Measurements from ENCODE around the gene PARD3. TPM values are rescaled to one million over a fixed set of nuclear protein-coding genes. Genes with fewer than 3 reads are reported as not detected.
"Not testable (repeated sequence)": the region's sequence is repeated elsewhere in the genome, so short reads cannot be mapped to it uniquely, and the experiment has no call there.

PARD3 gene
- polyA plus RNA-seq, 3 donors from 2014 or later: 0.72 TPM; not detected in 2

GRCh38 chr10:34353530-34353929, 461.6 kb downstream of the PARD3 start:
- H3K4me3 Mint-ChIP-seq, DNase-seq, H3K36me3 Mint-ChIP-seq, H3K9me3 Mint-ChIP-seq: not testable (repeated sequence)
- peaks cover 12 to 15% of the 10 kb centered on the region in 2 donors for H3K4me1 Mint-ChIP-seq
- peak overlapping the region in 3 of 6 donors; percentile 46 to 56 (median 50) for H3K27ac Mint-ChIP-seq
- H3K27me3 Mint-ChIP-seq (ENCODE audit: low read depth in 3 of 3): peaks cover 4 to 13% (median 5%) of the 10 kb centered on the region in 3 donors

- not testable (repeated sequence) for H3K36me3 Mint-ChIP-seq
Measured at GRCh38 chr10:34352599-34353204, 462.4 kb downstream of the PARD3 start.

DNA sequence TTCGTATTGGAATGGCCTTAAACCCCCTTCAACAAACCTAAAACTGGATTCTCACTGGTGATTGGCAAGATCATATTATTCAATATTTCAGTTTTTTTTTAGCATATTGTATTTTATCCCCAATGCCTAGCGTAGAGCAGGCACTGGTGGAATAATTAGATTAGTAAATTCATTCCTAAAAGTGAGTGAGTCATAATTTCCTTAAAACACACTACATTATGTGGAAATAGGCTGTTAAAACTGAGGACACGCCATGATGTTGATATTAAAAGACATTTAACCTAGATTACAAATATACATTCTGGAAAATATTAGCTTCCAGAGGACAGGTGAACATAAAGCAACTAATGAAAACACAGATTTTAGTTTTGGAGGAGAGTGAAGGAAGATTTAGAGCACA, 463.9 kb downstream of the PARD3 start:
- Mint-ChIP-seq H3K9me3 (no peaks in the 10 kb centered on the region), H3K27ac (peak overlapping the region in 4 of 6 donors; percentile 17 to 87 (median 70)), H3K4me1 (peaks cover 17 to 22% of the 10 kb centered on the region in 2 donors), H3K36me3 (no peaks in the 10 kb centered on the region), H3K4me3 (no peak overlapping the region), H3K27me3 (ENCODE audit: low read depth in 3 of 3) (peaks cover 4 to 10% (median 5%) of the 10 kb centered on the region in 3 donors)
- DNase-seq: no peak

More at GRCh38 chr10:34352599-34353204, 462.4 kb downstream of the PARD3 start:
- peak overlapping the region in 1 of 6 donors; percentile 80 for H3K27ac Mint-ChIP-seq
- H3K27me3 Mint-ChIP-seq (ENCODE audit: low read depth in 3 of 3); H3K4me3 Mint-ChIP-seq; DNase-seq; H3K9me3 Mint-ChIP-seq: not testable (repeated sequence)
- H3K4me1 Mint-ChIP-seq: peaks cover 17 to 22% of the 10 kb centered on the region in 2 donors

GRCh38 chr10:34348917-34349485, 466.1 kb downstream of the PARD3 start:
- H3K4me3 Mint-ChIP-seq: peak overlapping the region; percentile 60 to 82 (median 65)
- H3K4me1 Mint-ChIP-seq: peaks cover 17 to 22% of the 10 kb centered on the region in 2 donors

GRCh38 chr10:34348021-34348420, 467.1 kb downstream of the PARD3 start:
- Mint-ChIP-seq H3K27ac (peak overlapping the region in 5 of 6 donors; percentile 88 to 96 (median 94)), H3K9me3 (no peaks in the 10 kb centered on the region), H3K4me1 (peaks cover 17 to 22% of the 10 kb centered on the region in 2 donors), H3K27me3 (ENCODE audit: low read depth in 3 of 3) (peaks cover 2 to 8% (median 4%) of the 10 kb centered on the region in 3 donors), H3K4me3 (no peak overlapping the region), H3K36me3 (no peaks in the 10 kb centered on the region)
- DNase-seq: no peak

More at GRCh38 chr10:34348917-34349485, 466.1 kb downstream of the PARD3 start:
- peaks cover 2 to 8% (median 4%) of the 10 kb centered on the region in 3 donors for H3K27me3 Mint-ChIP-seq (ENCODE audit: low read depth in 3 of 3)
- peak; percentile 85 to 90 (median 89) for DNase-seq
- H3K27ac Mint-ChIP-seq: peak overlapping the region in 5 of 6 donors; percentile 88 to 96 (median 94)
- no peaks in the 10 kb centered on the region for H3K36me3 Mint-ChIP-seq
- H3K9me3 Mint-ChIP-seq: no peaks in the 10 kb centered on the region

- H3K27ac Mint-ChIP-seq: peak overlapping the region in 3 of 6 donors; percentile 35 to 96 (median 84)
- H3K36me3 Mint-ChIP-seq: no peaks in the 10 kb centered on the region
- H3K27me3 Mint-ChIP-seq (ENCODE audit: low read depth in 3 of 3): peaks cover 0 to 8% (median 4%) of the 10 kb centered on the region in 3 donors
- no peak for DNase-seq
- H3K4me1 Mint-ChIP-seq: peaks cover 17 to 22% of the 10 kb centered on the region in 2 donors
- no peak overlapping the region for H3K4me3 Mint-ChIP-seq
- no peaks in the 10 kb centered on the region for H3K9me3 Mint-ChIP-seq
Measured at GRCh38 chr10:34347131-34347530, 468.0 kb downstream of the PARD3 start.

GRCh38 chr10:34346516-34347100, 468.5 kb downstream of the PARD3 start:
- Mint-ChIP-seq H3K9me3 (no peaks in the 10 kb centered on the region), H3K4me1 (peaks cover 17 to 23% of the 10 kb centered on the region in 2 donors), H3K27ac (peak overlapping the region in 5 of 6 donors; percentile 20 to 96 (median 71)), H3K27me3 (ENCODE audit: low read depth in 3 of 3) (peaks cover 0 to 8% (median 4%) of the 10 kb centered on the region in 3 donors), H3K36me3 (no peaks in the 10 kb centered on the region), H3K4me3 (no peak overlapping the region)
- DNase-seq: no peak

DNA sequence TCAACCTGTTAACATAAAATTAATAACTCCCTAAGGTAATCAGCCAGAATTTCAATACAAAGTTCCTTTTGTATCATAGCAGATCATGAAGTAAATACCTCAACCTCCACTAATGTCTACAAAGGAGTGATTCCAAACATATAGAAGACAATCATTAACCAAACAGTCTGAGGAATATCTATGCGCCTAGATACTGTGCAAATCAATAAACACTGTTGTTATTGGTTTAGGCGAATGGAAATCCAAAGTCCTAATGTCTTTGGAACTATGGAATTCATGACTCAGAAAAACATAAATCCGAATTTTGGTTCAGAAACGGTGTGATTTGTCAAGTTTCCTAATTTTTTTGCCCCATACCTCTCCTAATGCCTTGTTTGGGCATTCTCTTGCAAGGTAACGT, 469.7 kb downstream of the PARD3 start:
- Mint-ChIP-seq H3K36me3 (no peaks in the 10 kb centered on the region), H3K4me3 (no peak overlapping the region), H3K4me1 (peaks cover 21 to 35% of the 10 kb centered on the region in 2 donors)

GRCh38 chr10:34343764-34344163, 471.3 kb downstream of the PARD3 start:
- peak overlapping the region in 1 of 6 donors; percentile 14 for H3K27ac Mint-ChIP-seq
- H3K27me3 Mint-ChIP-seq (ENCODE audit: low read depth in 3 of 3): peaks cover 0 to 5% (median 2%) of the 10 kb centered on the region in 3 donors
- no peak for DNase-seq
- no peaks in the 10 kb centered on the region for H3K36me3 Mint-ChIP-seq
- H3K4me1 Mint-ChIP-seq: peaks cover 17 to 29% of the 10 kb centered on the region in 2 donors
- no peak overlapping the region for H3K4me3 Mint-ChIP-seq
- no peaks in the 10 kb centered on the region for H3K9me3 Mint-ChIP-seq

More for the DNA sequence above, 469.7 kb downstream of the PARD3 start:
- peak overlapping the region in 4 of 6 donors; percentile 15 to 96 (median 61) for H3K27ac Mint-ChIP-seq
- no peak for DNase-seq
- peaks cover 0 to 8% (median 6%) of the 10 kb centered on the region in 3 donors for H3K27me3 Mint-ChIP-seq (ENCODE audit: low read depth in 3 of 3)
- H3K9me3 Mint-ChIP-seq: no peaks in the 10 kb centered on the region

DNA sequence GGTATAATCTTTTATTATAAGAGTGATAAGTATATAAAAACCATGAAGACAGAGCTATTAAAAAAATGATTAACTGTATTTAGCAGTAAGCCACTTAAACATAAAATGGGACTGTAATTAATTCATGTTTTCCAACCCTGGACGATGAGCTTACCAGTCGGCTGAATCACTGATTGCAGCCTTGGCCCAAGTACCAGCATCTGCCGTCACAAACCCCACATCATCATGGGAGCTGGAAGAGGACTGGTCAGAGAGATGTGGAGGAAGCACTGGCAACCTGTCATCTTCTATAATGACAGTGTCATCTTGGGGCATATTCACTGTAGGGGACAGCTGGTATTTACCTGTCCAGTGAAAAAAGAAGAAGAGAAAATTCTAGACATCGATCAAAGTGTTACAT, 473.6 kb downstream of the PARD3 start:
- Mint-ChIP-seq H3K4me1 (peaks cover 9 to 20% of the 10 kb centered on the region in 2 donors), H3K4me3 (peak overlapping the region in 2 of 5 donors; percentile 37 to 67), H3K27ac (peak overlapping the region in 3 of 6 donors; percentile 56 to 80 (median 75))

GRCh38 chr10:34340934-34341333, 474.2 kb downstream of the PARD3 start:
- H3K4me1 Mint-ChIP-seq: peaks cover 9 to 20% of the 10 kb centered on the region in 2 donors
- H3K9me3 Mint-ChIP-seq: no peaks in the 10 kb centered on the region
- H3K36me3 Mint-ChIP-seq: no peaks in the 10 kb centered on the region
- no peak for DNase-seq
- H3K27ac Mint-ChIP-seq: peak overlapping the region in 4 of 6 donors; percentile 74 to 90 (median 76)
- peaks cover 0 to 5% (median 3%) of the 10 kb centered on the region in 3 donors for H3K27me3 Mint-ChIP-seq (ENCODE audit: low read depth in 3 of 3)
- peak overlapping the region in 4 of 5 donors; percentile 13 to 76 (median 69) for H3K4me3 Mint-ChIP-seq

More for the DNA sequence above, 473.6 kb downstream of the PARD3 start:
- DNase-seq: no peak
- Mint-ChIP-seq H3K9me3 (no peaks in the 10 kb centered on the region), H3K27me3 (ENCODE audit: low read depth in 3 of 3) (peaks cover 0 to 5% (median 1%) of the 10 kb centered on the region in 3 donors), H3K36me3 (no peaks in the 10 kb centered on the region)

- peak in 1 of 3 donors; percentile 9 for DNase-seq
- Mint-ChIP-seq H3K4me3 (peak overlapping the region in 3 of 5 donors; percentile 67 to 76 (median 71)), H3K4me1 (peaks cover 9 to 20% of the 10 kb centered on the region in 2 donors), H3K9me3 (no peaks in the 10 kb centered on the region), H3K27me3 (ENCODE audit: low read depth in 3 of 3) (peaks cover 0 to 5% (median 3%) of the 10 kb centered on the region in 3 donors), H3K36me3 (no peaks in the 10 kb centered on the region), H3K27ac (peak overlapping the region in 4 of 6 donors; percentile 74 to 90 (median 76))
Measured at GRCh38 chr10:34339816-34340553, 475.1 kb downstream of the PARD3 start.

- Mint-ChIP-seq H3K9me3 (no peaks in the 10 kb centered on the region), H3K27me3 (ENCODE audit: low read depth in 3 of 3) (peaks cover 0 to 5% (median 3%) of the 10 kb centered on the region in 3 donors), H3K4me1 (peaks cover 9 to 20% of the 10 kb centered on the region in 2 donors), H3K27ac (no peak overlapping the region), H3K36me3 (no peaks in the 10 kb centered on the region), H3K4me3 (no peak overlapping the region)
- DNase-seq: no peak
Measured at GRCh38 chr10:34337917-34338316, 477.2 kb downstream of the PARD3 start.
